ENCODE data around the gene KCNB1.
"Not testable (repeated sequence)": the region's sequence is repeated elsewhere in the genome, so short reads cannot be mapped to it uniquely, and the experiment has no call there.

Gene KCNB1

GRCh38 chr20:49431329-49431728 is 51.1 kb downstream of the KCNB1 start:
- no peak for DNase-seq

GRCh38 chr20:49430320-49430719 is 52.1 kb downstream of the KCNB1 start:
- no peak for DNase-seq

GRCh38 chr20:49427751-49428518 is 54.5 kb downstream of the KCNB1 start:
- DNase-seq, result no peak

- DNase-seq, result no peak
These were observed 55.6 kb downstream of the KCNB1 start for GRCh38 chr20:49426873-49427272.

- DNase-seq, result no peak
These were observed 56.1 kb downstream of the KCNB1 start for GRCh38 chr20:49426395-49426794.

GRCh38 chr20:49424536-49424935 is 57.9 kb downstream of the KCNB1 start:
- DNase-seq, result no peak

GRCh38 chr20:49422161-49422560 is 60.3 kb downstream of the KCNB1 start:
- DNase-seq, result no peak

- DNase-seq, result no peak
These were observed 61.6 kb downstream of the KCNB1 start for GRCh38 chr20:49420811-49421295.

- no peak for DNase-seq
These were observed 62.2 kb downstream of the KCNB1 start for GRCh38 chr20:49420292-49420691.

GRCh38 chr20:49419785-49420184 is 62.7 kb downstream of the KCNB1 start:
- DNase-seq, result no peak

GRCh38 chr20:49418809-49419208 is 63.7 kb downstream of the KCNB1 start:
- DNase-seq, result no peak

- DNase-seq, result no peak
These were observed 64.5 kb downstream of the KCNB1 start for GRCh38 chr20:49417843-49418555.

- DNase-seq, result no peak
These were observed 66.8 kb downstream of the KCNB1 start for GRCh38 chr20:49415668-49416044.

GRCh38 chr20:49415005-49415667 is 67.3 kb downstream of the KCNB1 start:
- no peak for DNase-seq

GRCh38 chr20:49413677-49414076 is 68.8 kb downstream of the KCNB1 start:
- no peak for DNase-seq

GRCh38 chr20:49412953-49413352 is 69.5 kb downstream of the KCNB1 start:
- DNase-seq, result no peak

- DNase-seq, result no peak
These were observed 70.2 kb downstream of the KCNB1 start for GRCh38 chr20:49412254-49412653.

- no peak for DNase-seq
These were observed 71.1 kb downstream of the KCNB1 start for GRCh38 chr20:49411221-49411925.

- not testable (repeated sequence) for DNase-seq
These were observed 72.4 kb downstream of the KCNB1 start for GRCh38 chr20:49409975-49410621.

GRCh38 chr20:49409302-49409974 is 73.0 kb downstream of the KCNB1 start:
- no peak for DNase-seq

- no peak for DNase-seq
These were observed 73.9 kb downstream of the KCNB1 start for GRCh38 chr20:49408509-49409104.

Data from effector CD8-positive, alpha-beta T cell (primary cell).